GM12874 (cell line): Measurements from ENCODE around the gene LINC00632.
A peak's percentile ranks its signal among the peaks of the same experiment; 100 is the strongest.

Experiments
- TF ChIP-seq, protein P1 (sequence below): IDR thresholded peaks from 2 replicates; pipeline ENCODE4 v1.5.1; 2011; ENCODE audit warnings: low read depth, mild to moderate bottlenecking, control low read depth, low read length, moderate library complexity; ENCODE audit not compliant: insufficient read depth

LINC00632 gene

DNA sequence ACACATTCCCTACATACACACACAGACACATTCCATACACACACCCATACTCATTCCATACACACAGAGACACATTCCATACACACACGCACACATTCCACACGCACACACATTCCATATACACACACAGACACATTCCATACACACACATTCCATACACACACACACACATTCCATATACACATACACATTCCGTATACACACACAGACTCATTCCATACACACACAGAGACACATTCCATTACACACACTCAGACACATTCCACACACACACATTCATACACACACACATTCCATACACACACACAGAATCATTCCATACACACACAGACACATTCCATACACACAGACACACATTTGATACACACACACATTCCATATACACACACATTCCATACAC is 15.2 kb downstream of the LINC00632 start:
- TF ChIP-seq, protein P1, sequence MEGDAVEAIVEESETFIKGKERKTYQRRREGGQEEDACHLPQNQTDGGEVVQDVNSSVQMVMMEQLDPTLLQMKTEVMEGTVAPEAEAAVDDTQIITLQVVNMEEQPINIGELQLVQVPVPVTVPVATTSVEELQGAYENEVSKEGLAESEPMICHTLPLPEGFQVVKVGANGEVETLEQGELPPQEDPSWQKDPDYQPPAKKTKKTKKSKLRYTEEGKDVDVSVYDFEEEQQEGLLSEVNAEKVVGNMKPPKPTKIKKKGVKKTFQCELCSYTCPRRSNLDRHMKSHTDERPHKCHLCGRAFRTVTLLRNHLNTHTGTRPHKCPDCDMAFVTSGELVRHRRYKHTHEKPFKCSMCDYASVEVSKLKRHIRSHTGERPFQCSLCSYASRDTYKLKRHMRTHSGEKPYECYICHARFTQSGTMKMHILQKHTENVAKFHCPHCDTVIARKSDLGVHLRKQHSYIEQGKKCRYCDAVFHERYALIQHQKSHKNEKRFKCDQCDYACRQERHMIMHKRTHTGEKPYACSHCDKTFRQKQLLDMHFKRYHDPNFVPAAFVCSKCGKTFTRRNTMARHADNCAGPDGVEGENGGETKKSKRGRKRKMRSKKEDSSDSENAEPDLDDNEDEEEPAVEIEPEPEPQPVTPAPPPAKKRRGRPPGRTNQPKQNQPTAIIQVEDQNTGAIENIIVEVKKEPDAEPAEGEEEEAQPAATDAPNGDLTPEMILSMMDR: no peak

DNA sequence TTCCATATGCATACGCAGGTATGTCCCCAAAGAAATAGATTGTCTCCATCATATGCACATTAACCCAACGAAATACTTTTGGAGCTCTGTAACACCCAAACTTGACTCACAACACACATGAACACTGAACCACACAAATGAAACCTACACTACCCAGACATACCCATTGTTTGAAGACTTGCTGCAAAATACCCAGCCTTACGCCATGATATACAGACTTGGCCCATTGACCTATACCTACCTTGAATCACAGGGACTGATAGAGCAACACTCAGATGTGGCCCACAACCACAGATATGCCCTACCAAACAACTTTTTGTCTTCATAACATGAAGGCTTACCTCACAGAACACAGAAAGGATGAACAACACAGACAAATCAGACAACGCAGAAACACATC is 15.9 kb downstream of the LINC00632 start:
- TF ChIP-seq, protein P1: no peak

DNA sequence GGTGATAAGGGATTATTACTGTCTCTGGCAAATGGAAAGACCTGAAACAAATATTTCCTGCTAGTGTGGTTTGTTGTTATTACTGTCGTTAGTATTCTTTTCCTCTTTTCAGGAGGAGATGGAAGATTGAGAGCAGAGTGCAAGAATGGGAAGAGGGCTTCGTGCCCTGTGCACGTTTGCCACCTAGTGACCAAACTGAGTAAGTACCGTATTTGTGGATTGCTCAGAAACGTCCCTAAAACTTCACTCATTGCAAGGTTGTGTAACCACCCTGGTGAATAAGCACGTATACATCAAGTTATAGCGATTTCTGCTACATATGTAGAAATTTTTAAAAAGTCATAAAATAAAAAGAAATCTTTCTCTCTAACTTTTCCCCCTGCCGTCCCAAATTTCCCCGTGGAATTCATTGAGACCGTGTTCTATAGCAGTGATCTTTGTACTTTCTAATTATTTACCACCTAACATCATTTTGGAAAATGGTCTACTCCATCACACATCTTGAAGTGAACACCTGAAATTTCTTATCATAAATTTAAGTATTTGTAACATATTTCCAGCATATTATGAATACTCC is 24.3 kb downstream of the LINC00632 start:
- TF ChIP-seq, protein P1: peak; percentile 64

DNA sequence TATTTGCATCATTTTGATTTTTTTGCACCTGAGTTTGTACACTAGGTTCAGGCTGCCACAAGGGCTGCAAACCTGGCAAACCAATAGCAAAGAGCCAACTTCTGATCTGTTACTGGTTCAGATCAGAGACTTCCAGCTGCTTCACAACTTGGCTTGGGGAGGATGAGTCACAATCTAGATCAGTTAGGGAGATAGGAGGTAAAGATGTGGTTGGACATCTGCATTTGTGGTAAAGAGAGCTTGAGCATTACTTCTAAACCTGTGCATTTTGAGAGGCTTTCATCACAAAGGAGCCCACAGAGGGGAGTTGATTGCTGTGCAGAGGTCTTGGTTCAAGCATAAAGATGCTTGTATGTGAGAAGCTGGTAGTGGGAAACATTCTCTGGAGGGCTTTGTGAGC is 34.5 kb downstream of the LINC00632 start:
- TF ChIP-seq, protein P1: no peak

- TF ChIP-seq, protein P1: no peak
These were observed 47.4 kb downstream of the LINC00632 start for GRCh38 chrX:140756941-140757340.

DNA sequence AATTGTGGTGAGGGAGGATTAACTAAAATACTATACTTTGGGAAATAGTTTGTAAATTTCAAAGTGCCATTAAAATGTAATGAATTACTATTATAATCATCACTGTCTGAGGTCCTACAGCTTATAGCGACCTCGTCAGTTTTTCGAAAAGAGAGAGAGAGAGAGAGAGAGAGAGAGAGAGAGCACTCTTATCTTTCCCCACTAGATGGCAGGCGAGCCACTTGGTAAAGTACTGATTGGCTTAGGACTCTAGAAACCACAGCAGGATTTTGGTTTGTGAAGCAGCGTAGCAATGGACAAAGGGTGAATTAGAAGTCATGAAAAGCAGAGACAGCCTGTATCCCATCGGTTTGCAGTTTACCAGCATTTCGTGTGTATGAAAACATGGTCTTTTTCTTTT is 52.5 kb downstream of the LINC00632 start:
- TF ChIP-seq, protein P1: peak; percentile 58

DNA sequence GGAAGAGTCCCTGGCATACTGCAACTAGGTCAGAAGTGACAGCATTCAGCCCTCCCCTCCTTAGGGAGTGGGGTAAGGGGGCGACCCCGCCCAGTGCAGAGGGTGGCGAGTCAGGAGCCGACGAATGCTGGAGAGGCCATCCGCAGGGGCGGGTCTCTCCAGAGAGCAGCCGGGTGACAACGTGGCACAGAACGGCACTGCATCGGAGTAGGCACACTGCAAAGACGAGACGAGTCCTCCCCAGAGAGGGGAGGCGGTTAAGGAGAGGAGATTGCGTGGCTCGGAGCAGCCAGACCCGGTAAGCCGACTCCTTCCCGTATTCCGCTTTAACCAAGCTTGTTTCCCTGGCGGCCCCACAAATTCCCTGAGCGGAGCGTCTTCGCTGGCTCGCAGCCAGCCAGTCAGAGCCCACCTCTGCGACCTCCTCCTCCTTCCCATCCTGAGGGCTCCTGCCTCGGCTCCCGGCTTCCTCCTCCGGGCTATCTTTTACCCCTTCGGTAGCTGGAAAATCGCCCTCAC is 54.9 kb downstream of the LINC00632 start:
- TF ChIP-seq, protein P1: no peak
